ENCODE data around the gene MMP25.

DNA sequence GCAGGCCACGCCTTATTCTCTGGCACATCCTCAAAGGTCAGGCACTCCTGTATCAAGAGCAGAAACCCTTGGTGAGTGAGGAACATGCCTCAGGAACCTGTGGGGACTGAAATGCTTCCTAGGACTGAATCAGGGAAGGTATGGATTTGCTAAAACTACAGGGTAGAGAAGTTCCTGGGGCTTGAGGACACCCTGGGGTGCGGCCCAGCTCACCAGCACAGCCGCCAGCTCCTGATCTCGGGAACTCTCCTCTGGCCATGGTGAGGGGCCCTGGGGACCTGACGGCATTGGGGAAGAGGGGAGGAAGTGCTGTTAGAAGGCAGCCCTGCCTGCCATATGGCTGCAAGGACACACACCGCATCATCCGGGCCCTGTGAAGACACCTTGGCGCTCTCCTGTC lies 45.2 kb downstream of the MMP25 start:
- no peak for TF ChIP-seq ZNF217 (IDR thresholded peaks at IDR 0.05)
- no peak for TF ChIP-seq RELA (IDR thresholded peaks at IDR 0.05; ENCODE audit: borderline replicate concordance, partially characterized antibody)
- TF ChIP-seq SIN3A (IDR thresholded peaks at IDR 0.05; ENCODE audit: low read depth, low read length): no peak
- TF ChIP-seq, protein P1, sequence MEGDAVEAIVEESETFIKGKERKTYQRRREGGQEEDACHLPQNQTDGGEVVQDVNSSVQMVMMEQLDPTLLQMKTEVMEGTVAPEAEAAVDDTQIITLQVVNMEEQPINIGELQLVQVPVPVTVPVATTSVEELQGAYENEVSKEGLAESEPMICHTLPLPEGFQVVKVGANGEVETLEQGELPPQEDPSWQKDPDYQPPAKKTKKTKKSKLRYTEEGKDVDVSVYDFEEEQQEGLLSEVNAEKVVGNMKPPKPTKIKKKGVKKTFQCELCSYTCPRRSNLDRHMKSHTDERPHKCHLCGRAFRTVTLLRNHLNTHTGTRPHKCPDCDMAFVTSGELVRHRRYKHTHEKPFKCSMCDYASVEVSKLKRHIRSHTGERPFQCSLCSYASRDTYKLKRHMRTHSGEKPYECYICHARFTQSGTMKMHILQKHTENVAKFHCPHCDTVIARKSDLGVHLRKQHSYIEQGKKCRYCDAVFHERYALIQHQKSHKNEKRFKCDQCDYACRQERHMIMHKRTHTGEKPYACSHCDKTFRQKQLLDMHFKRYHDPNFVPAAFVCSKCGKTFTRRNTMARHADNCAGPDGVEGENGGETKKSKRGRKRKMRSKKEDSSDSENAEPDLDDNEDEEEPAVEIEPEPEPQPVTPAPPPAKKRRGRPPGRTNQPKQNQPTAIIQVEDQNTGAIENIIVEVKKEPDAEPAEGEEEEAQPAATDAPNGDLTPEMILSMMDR (IDR thresholded peaks at IDR 0.05 in 2 of 3, conservative IDR thresholded peaks at IDR 0.05 in 1 of 3; ENCODE audit: control insufficient read depth in 2 of 3, extremely low read depth in 1 of 3, insufficient read depth in 1 of 3, low read depth in 3 of 3, low read length in 3 of 3): no peak
- no peak for TF ChIP-seq BRCA1 (IDR thresholded peaks at IDR 0.05; ENCODE audit: low read depth, low read length)
- no peak for TF ChIP-seq YY1 (IDR thresholded peaks at IDR 0.05; ENCODE audit: low read depth, low read length)
- no peak for TF ChIP-seq CBX3 (IDR thresholded peaks at IDR 0.05; ENCODE audit: borderline replicate concordance, low read depth)
- TF ChIP-seq, protein P2, sequence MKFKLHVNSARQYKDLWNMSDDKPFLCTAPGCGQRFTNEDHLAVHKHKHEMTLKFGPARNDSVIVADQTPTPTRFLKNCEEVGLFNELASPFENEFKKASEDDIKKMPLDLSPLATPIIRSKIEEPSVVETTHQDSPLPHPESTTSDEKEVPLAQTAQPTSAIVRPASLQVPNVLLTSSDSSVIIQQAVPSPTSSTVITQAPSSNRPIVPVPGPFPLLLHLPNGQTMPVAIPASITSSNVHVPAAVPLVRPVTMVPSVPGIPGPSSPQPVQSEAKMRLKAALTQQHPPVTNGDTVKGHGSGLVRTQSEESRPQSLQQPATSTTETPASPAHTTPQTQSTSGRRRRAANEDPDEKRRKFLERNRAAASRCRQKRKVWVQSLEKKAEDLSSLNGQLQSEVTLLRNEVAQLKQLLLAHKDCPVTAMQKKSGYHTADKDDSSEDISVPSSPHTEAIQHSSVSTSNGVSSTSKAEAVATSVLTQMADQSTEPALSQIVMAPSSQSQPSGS (IDR thresholded peaks at IDR 0.05; ENCODE audit: low read length): no peak
